T-helper 1 cell treated with Interleukin-12 subunit alpha and Interleukin-12 subunit beta and Interleukin-4 antibody, amounts not matched to agents 30 μg/mL and 1 μg/mL, for 36 hours (primary cell): ENCODE results near the gene PLA1A.
A peak's percentile ranks its signal among the peaks of the same experiment; 100 is the strongest.
"Not testable (repeated sequence)": the region's sequence is repeated elsewhere in the genome, so short reads cannot be mapped to it uniquely, and the experiment has no call there.

ENCODE experiments used
- H3K27ac Mint-ChIP-seq: one replicate; pipeline ENCODE4 v1.8.0; 2021; ENCODE audit warnings: mild to moderate bottlenecking, mixed read lengths
- H3K27me3 Mint-ChIP-seq: one replicate; pipeline ENCODE4 v1.8.0; 2021; ENCODE audit warnings: low read depth, mixed read lengths
- H3K36me3 Mint-ChIP-seq: one replicate; pipeline ENCODE4 v1.8.0; 2021; ENCODE audit warnings: low read depth, mixed read lengths
- H3K4me1 Mint-ChIP-seq: one replicate; pipeline ENCODE4 v1.8.0; 2021; ENCODE audit warnings: low read depth, mixed read lengths
- H3K4me3 Mint-ChIP-seq: one replicate; pipeline ENCODE4 v1.8.0; 2021; ENCODE audit warnings: mild to moderate bottlenecking, moderate library complexity, mixed read lengths
- H3K9me3 Mint-ChIP-seq: one replicate; pipeline ENCODE4 v1.8.0; 2021; ENCODE audit warnings: mixed read lengths

Gene PLA1A, protein sequence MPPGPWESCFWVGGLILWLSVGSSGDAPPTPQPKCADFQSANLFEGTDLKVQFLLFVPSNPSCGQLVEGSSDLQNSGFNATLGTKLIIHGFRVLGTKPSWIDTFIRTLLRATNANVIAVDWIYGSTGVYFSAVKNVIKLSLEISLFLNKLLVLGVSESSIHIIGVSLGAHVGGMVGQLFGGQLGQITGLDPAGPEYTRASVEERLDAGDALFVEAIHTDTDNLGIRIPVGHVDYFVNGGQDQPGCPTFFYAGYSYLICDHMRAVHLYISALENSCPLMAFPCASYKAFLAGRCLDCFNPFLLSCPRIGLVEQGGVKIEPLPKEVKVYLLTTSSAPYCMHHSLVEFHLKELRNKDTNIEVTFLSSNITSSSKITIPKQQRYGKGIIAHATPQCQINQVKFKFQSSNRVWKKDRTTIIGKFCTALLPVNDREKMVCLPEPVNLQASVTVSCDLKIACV

GRCh38 chr3:119597548-119598288, at the start of gene PLA1A:
Gene PLA1A, plus strand, starts transcription at chr3:119597885. Its CDS starts 29 bp downstream, at chr3:119597914.
- Mint-ChIP-seq H3K4me1 (peaks cover 33% of the 10 kb centered on the region), H3K36me3 (no peaks in the 10 kb centered on the region), H3K27ac (peak within 1 kb of the TSS; percentile 43), H3K27me3 (peaks cover 3% of the 10 kb centered on the region), H3K9me3 (no peaks in the 10 kb centered on the region), H3K4me3 (no peak within 1 kb of the TSS)

GRCh38 chr3:119548341-119548740, 49.3 kb upstream of the PLA1A start:
- no peaks in the 10 kb centered on the region for H3K9me3 Mint-ChIP-seq
- no peak overlapping the region for H3K4me3 Mint-ChIP-seq
- no peak overlapping the region for H3K27ac Mint-ChIP-seq
- H3K36me3 Mint-ChIP-seq, result peaks cover 11% of the 10 kb centered on the region
- H3K4me1 Mint-ChIP-seq, result peaks cover 3% of the 10 kb centered on the region
- H3K27me3 Mint-ChIP-seq, result no peaks in the 10 kb centered on the region

- Mint-ChIP-seq H3K27ac (no peak overlapping the region), H3K36me3 (peaks cover 9% of the 10 kb centered on the region), H3K27me3 (no peaks in the 10 kb centered on the region), H3K9me3 (no peaks in the 10 kb centered on the region), H3K4me1 (peaks cover 7% of the 10 kb centered on the region), H3K4me3 (no peak overlapping the region)
Measured at GRCh38 chr3:119550192-119550910, 47.3 kb upstream of the PLA1A start.

- Mint-ChIP-seq H3K36me3 (peaks cover 20% of the 10 kb centered on the region), H3K4me3 (no peak overlapping the region), H3K9me3 (no peaks in the 10 kb centered on the region), H3K27me3 (no peaks in the 10 kb centered on the region), H3K27ac (no peak overlapping the region), H3K4me1 (peaks cover 20% of the 10 kb centered on the region)
Measured at GRCh38 chr3:119551598-119551997, 46.1 kb upstream of the PLA1A start.

DNA sequence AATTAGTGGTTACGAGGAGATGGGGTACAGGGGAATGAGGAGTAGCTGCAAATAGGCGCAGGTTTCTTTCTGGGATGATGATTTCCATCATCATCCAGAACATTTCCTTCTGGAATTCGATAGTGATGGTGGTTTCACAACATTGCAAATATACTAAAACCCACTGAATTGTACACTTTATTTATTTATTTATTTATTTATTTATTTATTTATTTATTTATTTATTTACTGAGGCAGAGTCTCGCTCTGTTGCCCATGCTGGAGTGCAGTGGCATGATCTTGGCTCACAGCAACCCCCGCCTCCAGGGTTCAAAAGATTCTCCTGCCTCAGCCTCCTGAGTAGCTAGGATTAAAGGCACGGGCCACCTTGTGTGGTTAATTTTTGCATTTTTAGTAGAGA, 44.8 kb upstream of the PLA1A start:
- not testable (repeated sequence) for H3K9me3 Mint-ChIP-seq, H3K27me3 Mint-ChIP-seq, H3K4me3 Mint-ChIP-seq, H3K27ac Mint-ChIP-seq
- peaks cover 33% of the 10 kb centered on the region for H3K4me1 Mint-ChIP-seq
- H3K36me3 Mint-ChIP-seq, result peaks cover 20% of the 10 kb centered on the region

- H3K9me3 Mint-ChIP-seq, result no peaks in the 10 kb centered on the region
- peaks cover 23% of the 10 kb centered on the region for H3K36me3 Mint-ChIP-seq
- H3K4me1 Mint-ChIP-seq, result peaks cover 37% of the 10 kb centered on the region
- no peak overlapping the region for H3K27ac Mint-ChIP-seq
- no peak overlapping the region for H3K4me3 Mint-ChIP-seq
- no peaks in the 10 kb centered on the region for H3K27me3 Mint-ChIP-seq
Measured at GRCh38 chr3:119553823-119554415, 43.8 kb upstream of the PLA1A start.

DNA sequence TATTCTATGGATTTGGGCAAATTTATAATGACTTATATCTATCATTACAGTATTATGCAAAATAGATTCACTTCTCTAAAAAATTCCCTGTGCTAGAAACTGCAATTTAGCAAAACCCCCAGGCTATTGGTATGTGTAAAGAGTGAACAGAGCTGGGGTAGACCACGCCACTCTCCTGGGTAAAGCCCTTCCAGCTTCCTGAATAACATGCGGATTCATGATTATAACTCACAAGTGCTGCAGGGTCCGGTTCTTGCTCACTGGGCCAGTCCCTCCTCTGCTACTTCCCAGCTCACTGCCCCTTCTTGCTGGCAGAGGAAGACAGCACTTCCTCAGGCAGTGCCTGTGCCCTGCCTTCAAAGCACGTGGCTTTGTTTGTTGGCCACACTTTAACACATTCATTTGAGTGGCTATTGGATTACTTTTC, 42.4 kb upstream of the PLA1A start:
- Mint-ChIP-seq H3K9me3 (no peaks in the 10 kb centered on the region), H3K4me3 (peak overlapping the region; percentile 72), H3K27me3 (no peaks in the 10 kb centered on the region), H3K4me1 (peaks cover 43% of the 10 kb centered on the region), H3K27ac (peak overlapping the region; percentile 24), H3K36me3 (peaks cover 23% of the 10 kb centered on the region)

DNA sequence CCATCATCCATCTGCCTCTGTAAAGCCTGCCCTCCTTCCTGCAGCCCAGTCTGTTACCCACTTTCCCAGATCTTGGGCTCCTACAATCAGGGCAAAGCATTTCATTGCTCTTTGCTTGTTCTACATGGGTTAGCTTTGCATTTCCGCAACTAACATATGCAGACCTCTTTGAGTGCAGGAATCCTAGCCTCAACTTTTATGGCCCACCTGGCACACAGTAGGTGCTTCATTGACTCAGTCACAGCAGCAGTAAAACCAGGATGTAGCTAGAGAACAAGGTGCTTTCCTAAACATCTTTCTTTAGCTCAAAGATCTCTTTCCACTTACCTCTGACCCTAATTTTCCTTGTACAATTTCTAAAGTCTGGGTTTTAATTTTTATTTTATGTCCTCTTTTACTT, 41.8 kb upstream of the PLA1A start:
- Mint-ChIP-seq H3K36me3 (peaks cover 21% of the 10 kb centered on the region), H3K9me3 (no peaks in the 10 kb centered on the region), H3K27ac (peak overlapping the region; percentile 24), H3K27me3 (no peaks in the 10 kb centered on the region), H3K4me3 (peak overlapping the region; percentile 72), H3K4me1 (peaks cover 43% of the 10 kb centered on the region)

DNA sequence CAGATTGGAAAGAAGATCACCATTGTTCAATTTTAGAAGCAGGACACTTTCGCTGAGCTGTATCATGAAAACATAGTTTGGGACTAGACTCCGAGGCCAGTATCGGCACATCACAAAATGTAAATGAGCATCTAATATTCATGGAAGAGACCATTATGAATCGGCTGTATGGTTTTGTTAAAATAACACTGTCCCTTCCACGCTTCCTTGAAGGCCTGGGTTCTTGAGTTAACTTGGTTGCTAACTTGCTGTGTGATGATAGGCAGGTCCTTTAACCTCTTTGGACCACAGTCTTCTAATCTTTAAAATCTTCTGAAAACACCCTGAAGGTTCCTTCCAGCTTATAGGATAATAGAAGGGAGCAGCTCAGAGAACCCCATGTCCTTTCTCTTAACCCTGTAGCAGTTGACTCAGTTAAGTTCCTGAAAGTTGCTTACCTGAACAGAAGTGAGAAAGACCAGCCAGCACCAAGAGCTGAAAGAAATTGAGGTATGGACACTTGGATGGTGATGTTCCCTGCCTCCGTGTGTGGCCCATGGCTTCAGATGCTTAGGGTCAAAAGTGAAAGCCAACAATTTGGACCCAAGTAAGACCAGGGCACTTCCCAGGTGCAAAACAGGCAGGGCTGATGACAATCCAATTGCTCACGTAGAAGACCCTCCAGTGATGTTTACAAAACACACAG, 40.4 kb upstream of the PLA1A start:
- peaks cover 45% of the 10 kb centered on the region for H3K4me1 Mint-ChIP-seq
- no peaks in the 10 kb centered on the region for H3K27me3 Mint-ChIP-seq
- no peaks in the 10 kb centered on the region for H3K9me3 Mint-ChIP-seq
- peak overlapping the region; percentile 75 for H3K27ac Mint-ChIP-seq
- H3K4me3 Mint-ChIP-seq, result peak overlapping the region; percentile 72
- H3K36me3 Mint-ChIP-seq, result peaks cover 21% of the 10 kb centered on the region

- H3K27ac Mint-ChIP-seq, result peak overlapping the region; percentile 75
- peak overlapping the region; percentile 72 for H3K4me3 Mint-ChIP-seq
- peaks cover 50% of the 10 kb centered on the region for H3K4me1 Mint-ChIP-seq
Measured at GRCh38 chr3:119557877-119558269, 39.8 kb upstream of the PLA1A start.

GRCh38 chr3:119558626-119559317, 38.9 kb upstream of the PLA1A start:
- H3K36me3 Mint-ChIP-seq, result peaks cover 19% of the 10 kb centered on the region
- H3K27me3 Mint-ChIP-seq, result no peaks in the 10 kb centered on the region
- H3K27ac Mint-ChIP-seq, result peak overlapping the region; percentile 64
- no peaks in the 10 kb centered on the region for H3K9me3 Mint-ChIP-seq
- H3K4me3 Mint-ChIP-seq, result peak overlapping the region; percentile 72
- peaks cover 51% of the 10 kb centered on the region for H3K4me1 Mint-ChIP-seq

More at GRCh38 chr3:119557877-119558269, 39.8 kb upstream of the PLA1A start:
- Mint-ChIP-seq H3K27me3 (no peaks in the 10 kb centered on the region), H3K36me3 (peaks cover 19% of the 10 kb centered on the region), H3K9me3 (no peaks in the 10 kb centered on the region)

GRCh38 chr3:119559441-119559963, 38.2 kb upstream of the PLA1A start, which contains the start of gene CD80:
Gene CD80, minus strand, starts transcription at chr3:119559614. Its CDS starts 1,886 bp downstream, at chr3:119557728.
- H3K4me3 Mint-ChIP-seq, result peak within 1 kb of the TSS; percentile 72
- peaks cover 19% of the 10 kb centered on the region for H3K36me3 Mint-ChIP-seq
- H3K27ac Mint-ChIP-seq, result peak within 1 kb of the TSS; percentile 64
- peaks cover 51% of the 10 kb centered on the region for H3K4me1 Mint-ChIP-seq
- no peaks in the 10 kb centered on the region for H3K27me3 Mint-ChIP-seq
- H3K9me3 Mint-ChIP-seq, result no peaks in the 10 kb centered on the region

GRCh38 chr3:119560160-119560559, 37.5 kb upstream of the PLA1A start:
- Mint-ChIP-seq H3K36me3 (peaks cover 19% of the 10 kb centered on the region), H3K27me3 (no peaks in the 10 kb centered on the region), H3K4me3 (no peak overlapping the region), H3K9me3 (no peaks in the 10 kb centered on the region), H3K4me1 (peaks cover 48% of the 10 kb centered on the region), H3K27ac (no peak overlapping the region)
